H1 (cell line): Measurements from ENCODE around the gene CLDND1. TPM values are rescaled to one million over a fixed set of nuclear protein-coding genes. Genes with fewer than 3 reads are reported as not detected.

ENCODE experiments used
- ATF2 ChIP-seq: IDR thresholded peaks from 2 replicates; pipeline ENCODE4 v1.6.1; 2012; ENCODE audit warnings: low read length, inconsistent platforms
- JUN ChIP-seq: IDR thresholded peaks from 2 replicates; pipeline ENCODE4 v1.6.1; 2011; ENCODE audit warnings: low read depth, mild to moderate bottlenecking, improper control_type of control experiment, low read length
- MAFK ChIP-seq: IDR thresholded peaks from 2 replicates; pipeline ENCODE4 v1.6.1; 2012; ENCODE audit warnings: low read depth, mild to moderate bottlenecking, improper control_type of control experiment, low read length
- polyA plus RNA-seq, 7 experiments: library from polyadenylated mRNA; depleted of rRNA in 3 of 7; stranded (reverse) in 5 of 7; unstranded in 2 of 7; fragments of >200 nt in 5 of 7; fragments of 200-250 nt in 2 of 7; gene quantifications; 1 replicate in 5 of 7; 2 replicates in 1 of 7; 4 replicates in 1 of 7; pipeline versions ENCODE4 v1.2.1 to v1.2.3, GENCODE V29; 2011 to 2013; ENCODE audit warnings: missing spikeins in 2 of 7, mixed read lengths in 2 of 7
- total RNA-seq: library from RNA; stranded (reverse); fragmentation: NEBNext Ultra II Directional; extraction: Animal tissue kit (Norgen Biotek cat#: 25700); gene quantifications from 2 replicates; pipeline ENCODE4 v1.2.1, GENCODE V29; 2021

The CLDND1 gene
- total and polyA plus RNA-seq, 2 of the 8 experiments (the other 6 are each of a cell fraction or from before 2014, with no cell fraction given) = 68.2 to 152 TPM

- TF ChIP-seq ATF2 (no peak), JUN (no peak), MAFK (no peak)
These were observed 19.0 kb upstream of the CLDND1 start (continued) for GRCh38 chr3:98541695-98542094.
